Endothelial cell of umbilical vein (primary cell): ENCODE measurements around the gene MVD. TPM values are rescaled to one million over a fixed set of nuclear protein-coding genes. Genes with fewer than 3 reads are reported as not detected.

Source experiments
- BruUV-seq: library from RNA; stranded (reverse); fragments of 400-500 nt; replicated peaks from 2 replicates; lab custom pipeline; 2021; lab: Mats Ljungman, UMichigan
- CTCF ChIA-PET: fragments of 300-600, 350-600 bp; sonication (Branson Sonifier 250); formaldehyde crosslinking; loops from one replicate; lab custom pipeline; 2021; ENCODE audit warnings: antibody characterized with exemption, inconsistent platforms; lab: Charles Lee
- POLR2A ChIA-PET: fragments of 300-600, 350-600 bp; sonication (Branson Sonifier 250); formaldehyde crosslinking; loops from one replicate; lab custom pipeline; 2021; ENCODE audit warnings: antibody characterized with exemption, inconsistent platforms; lab: Charles Lee
- DNase-seq: peaks from one replicate; pipeline ENCODE4 v3.0.0-alpha.2; 2011; ENCODE audit warnings: low read depth, low spot score
- FAIRE-seq: peaks from 2 replicates; lab custom pipeline; 2011; peaks lifted over from hg19 to GRCh38; lab: Jason Lieb, UNC
- H2AFZ ChIP-seq: 2 replicates; pipeline ENCODE4 v1.6.0; 2012; ENCODE audit warnings: low read depth, low read length, control low read depth, inconsistent platforms
- H3K27ac ChIP-seq: 2 replicates; pipeline ENCODE4 v1.5.1; 2011; ENCODE audit warnings: low read depth, mild to moderate bottlenecking, control low read depth, low read length, moderate library complexity; ENCODE audit not compliant: insufficient read depth
- H3K27me3 ChIP-seq, 2 experiments: 2 replicates each; pipeline versions ENCODE4 v1.6.0 to v1.6.1; 2011; ENCODE audit warnings: low read length in 2 of 2, mixed read lengths in 1 of 2; ENCODE audit not compliant: control insufficient read depth in 2 of 2, insufficient read depth in 2 of 2
- H3K36me3 ChIP-seq, 2 experiments: 2 replicates in 1 of 2; 3 replicates in 1 of 2; pipeline ENCODE4 v1.5.1; 2011; ENCODE audit warnings: low read length in 2 of 2, mild to moderate bottlenecking in 1 of 2, moderate library complexity in 1 of 2; ENCODE audit not compliant: control insufficient read depth in 2 of 2, insufficient read depth in 2 of 2; ENCODE audit errors: extremely low read depth in 1 of 2
- H3K4me1 ChIP-seq: 3 replicates; pipeline ENCODE4 v1.5.1; 2011; ENCODE audit warnings: mild to moderate bottlenecking, low read length; ENCODE audit not compliant: control insufficient read depth, insufficient read depth; ENCODE audit errors: extremely low read depth
- H3K4me2 ChIP-seq: 2 replicates; pipeline ENCODE4 v1.6.1; 2011; ENCODE audit warnings: low read length, control low read depth, mixed read lengths; ENCODE audit not compliant: insufficient read depth
- H3K4me3 ChIP-seq, 3 experiments: fragments of 200-600 bp in 1 of 3; sonication (generic), shearing (Covaris generic) in 1 of 3; replicated peaks in 1 of 3; 2 replicates each; pipeline ENCODE4 v1.5.1; 2011 to 2016; ENCODE audit warnings: control low read depth in 3 of 3, low read length in 3 of 3, mild to moderate bottlenecking in 2 of 3, inconsistent platforms in 1 of 3, low read depth in 1 of 3, moderate library complexity in 1 of 3; ENCODE audit not compliant: insufficient read depth in 1 of 3
- H3K79me2 ChIP-seq: 2 replicates; pipeline ENCODE4 v1.6.0; 2012; ENCODE audit warnings: low read length, inconsistent platforms; ENCODE audit not compliant: control insufficient read depth, insufficient read depth
- H3K9ac ChIP-seq: replicated peaks from 2 replicates; pipeline ENCODE3; 2011; ENCODE audit warnings: low read length, control low read depth; ENCODE audit not compliant: insufficient read depth; ENCODE audit errors: extremely low read depth
- H3K9me1 ChIP-seq: replicated peaks from 3 replicates; pipeline ENCODE4 v1.6.0; 2011; ENCODE audit warnings: mild to moderate bottlenecking, low read length; ENCODE audit not compliant: control insufficient read depth, insufficient read depth; ENCODE audit errors: extremely low read depth
- H3K9me3 ChIP-seq: replicated peaks from 2 replicates; pipeline ENCODE4 v1.5.1; 2012; ENCODE audit warnings: low read length, inconsistent platforms; ENCODE audit not compliant: control insufficient read depth, insufficient read depth
- H4K20me1 ChIP-seq: replicated peaks from 2 replicates; pipeline ENCODE3; 2011; ENCODE audit warnings: mild to moderate bottlenecking, low read length; ENCODE audit not compliant: control insufficient read depth, insufficient read depth; ENCODE audit errors: extremely low read depth
- EZH2 ChIP-seq: IDR thresholded peaks from 2 replicates; pipeline ENCODE4 v1.6.1; 2012; ENCODE audit warnings: borderline replicate concordance, low read depth, mild to moderate bottlenecking, moderate library complexity, low read length, inconsistent platforms; ENCODE audit not compliant: severe bottlenecking
- FOS ChIP-seq: IDR thresholded peaks from 2 replicates; pipeline ENCODE4 v1.6.1; 2011; ENCODE audit warnings: mild to moderate bottlenecking, low read length, moderate library complexity, borderline replicate concordance; ENCODE audit not compliant: insufficient read depth
- GATA2 ChIP-seq: IDR thresholded peaks from 2 replicates; pipeline ENCODE4 v1.7.0; 2011; ENCODE audit warnings: low read depth, mild to moderate bottlenecking, moderate library complexity, mixed read lengths, low read length; ENCODE audit not compliant: insufficient read length, insufficient read depth
- JUN ChIP-seq: IDR thresholded peaks from 2 replicates; pipeline ENCODE4 v1.6.1; 2011; ENCODE audit warnings: borderline replicate concordance, low read depth; ENCODE audit not compliant: insufficient read length, insufficient read depth
- MYC ChIP-seq: IDR thresholded peaks from one replicate; pipeline ENCODE4 v1.6.1; 2011; ENCODE audit warnings: mild to moderate bottlenecking, low read depth, low read length
- POLR2A ChIP-seq: IDR thresholded peaks from 2 replicates; pipeline ENCODE4 v1.6.1; 2012; ENCODE audit warnings: low read depth, mild to moderate bottlenecking, control low read depth, low read length
- POLR2AphosphoS5 ChIP-seq: IDR thresholded peaks from 2 replicates; pipeline ENCODE4 v1.6.1; 2012; ENCODE audit warnings: low read depth, mild to moderate bottlenecking, control low read depth, low read length, moderate library complexity; ENCODE audit not compliant: insufficient read depth
- dilution Hi-C: fragments of 300-500 bp; cut with MboI; formaldehyde crosslinking; loops from one replicate; pipeline ENCODE4 v1.15.0; 2019; ENCODE audit warnings: low sequenced_read_pairs; ENCODE audit not compliant: extremely low pct_ligation_motif_present
- intact Hi-C: fragments of 100-400 bp; cut with micrococcal nuclease; formaldehyde crosslinking; loops from one replicate; pipeline ENCODE4 v1.10.0; 2022
- polyA plus RNA-seq, 4 experiments: library from polyadenylated mRNA; depleted of rRNA in 3 of 4; stranded (reverse) in 3 of 4; unstranded in 1 of 4; fragments of >200 nt; gene quantifications; 2 replicates each; pipeline versions ENCODE4 v1.2.1 to v1.2.3, GENCODE V29; 2011 to 2012; ENCODE audit warnings: missing spikeins in 1 of 4
- total RNA-seq: library from RNA; stranded (reverse); gene quantifications from 2 replicates; pipeline ENCODE4 v1.2.3, GENCODE V29; 2021
- TF ChIP-seq, protein P1 (sequence below): IDR thresholded peaks from 2 replicates; pipeline ENCODE4 v1.6.1; 2011; ENCODE audit not compliant: insufficient read depth, insufficient read length
- TF ChIP-seq, protein P2 (sequence below), 2 donors: IDR thresholded peaks; 1 replicate in 1 of 2; 2 replicates in 1 of 2; pipeline ENCODE4 v1.5.1; 2011; ENCODE audit warnings: low read length in 2 of 2, mild to moderate bottlenecking in 2 of 2, moderate library complexity in 2 of 2, control low read depth in 1 of 2, inconsistent platforms in 1 of 2, low read depth in 1 of 2; ENCODE audit not compliant: insufficient read depth in 1 of 2; ENCODE audit errors: extremely low read depth in 1 of 2

The MVD gene
- total and polyA plus RNA-seq, 2 donors (not counting 3 experiments of a cell fraction or from before 2014, with no cell fraction given): 64.4 to 142 TPM

DNA sequence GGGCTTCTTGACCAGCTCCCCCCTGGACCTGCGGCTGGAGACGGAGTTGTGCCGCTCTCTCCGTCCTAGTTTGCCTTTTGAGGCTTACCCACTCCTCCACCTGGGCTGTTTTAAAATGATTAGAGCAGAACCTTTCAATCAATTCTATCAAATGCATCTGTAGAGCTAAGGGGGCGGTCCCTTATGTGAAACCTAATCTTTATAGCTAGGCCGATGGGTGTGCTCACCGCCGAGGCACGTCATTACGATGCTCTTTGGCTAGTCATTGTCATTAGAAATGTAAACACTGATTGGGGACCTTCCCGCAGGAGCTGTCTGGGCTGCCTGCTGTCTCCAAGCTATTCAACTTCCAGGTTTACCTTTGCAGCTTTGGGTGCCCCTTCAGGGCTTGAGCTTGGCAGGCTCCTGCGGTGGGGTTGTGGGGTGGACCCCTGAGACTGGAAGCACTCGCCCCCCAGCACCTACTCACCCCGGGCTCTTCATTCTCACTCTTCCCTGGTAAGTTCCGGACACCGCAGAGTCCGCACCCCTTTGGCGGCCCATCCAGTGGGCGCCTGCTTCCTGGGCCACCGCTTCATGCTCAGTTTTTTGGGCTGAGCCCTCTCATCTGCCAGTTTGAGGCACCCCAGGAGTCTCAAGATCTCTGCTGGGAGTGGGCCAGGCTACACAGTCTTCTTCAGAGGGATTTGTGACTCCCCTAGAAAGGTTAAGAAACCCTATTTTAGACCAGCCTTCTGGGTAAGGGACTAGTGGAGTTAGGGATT lies 45.4 kb downstream of the MVD start:
- Histone ChIP-seq H3K27me3 (no peaks in the 10 kb centered on the region), H3K4me1 (no peaks in the 10 kb centered on the region), H3K79me2 (peaks cover 4% of the 10 kb centered on the region), H4K20me1 (no peaks in the 10 kb centered on the region), H3K27ac (no peak overlapping the region), H3K9me1 (no peaks in the 10 kb centered on the region), H3K9me3 (no peaks in the 10 kb centered on the region), H2AFZ (no peak overlapping the region), H3K9ac (no peak overlapping the region), H3K4me2 (no peak overlapping the region), H3K36me3 (peaks cover 2 to 24% of the 10 kb centered on the region in 2 experiments), H3K4me3 (no peak overlapping the region)
- ChIA-PET CTCF (interaction anchor here (1.1 to 1.3 kb wide), 3 partner anchors 8 to 10 kb away, joined by 3 read pairs; no protein-coding TSS in a partner anchor), POLR2A (no interaction called here)
- intact Hi-C loops (no loop called here), dilution Hi-C loops (no loop called here)
- BruUV-seq: no TSS peak
- DNase-seq: no peak
- no peak for FAIRE-seq
- TF ChIP-seq, protein P1, sequence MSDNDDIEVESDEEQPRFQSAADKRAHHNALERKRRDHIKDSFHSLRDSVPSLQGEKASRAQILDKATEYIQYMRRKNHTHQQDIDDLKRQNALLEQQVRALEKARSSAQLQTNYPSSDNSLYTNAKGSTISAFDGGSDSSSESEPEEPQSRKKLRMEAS: no peak
- TF ChIP-seq FOS: no peak
- TF ChIP-seq POLR2A: no peak
- no peak for TF ChIP-seq GATA2
- no peak for TF ChIP-seq MYC
- TF ChIP-seq EZH2: no peak
- TF ChIP-seq POLR2AphosphoS5: no peak
- no peak for TF ChIP-seq JUN
- TF ChIP-seq, protein P2, sequence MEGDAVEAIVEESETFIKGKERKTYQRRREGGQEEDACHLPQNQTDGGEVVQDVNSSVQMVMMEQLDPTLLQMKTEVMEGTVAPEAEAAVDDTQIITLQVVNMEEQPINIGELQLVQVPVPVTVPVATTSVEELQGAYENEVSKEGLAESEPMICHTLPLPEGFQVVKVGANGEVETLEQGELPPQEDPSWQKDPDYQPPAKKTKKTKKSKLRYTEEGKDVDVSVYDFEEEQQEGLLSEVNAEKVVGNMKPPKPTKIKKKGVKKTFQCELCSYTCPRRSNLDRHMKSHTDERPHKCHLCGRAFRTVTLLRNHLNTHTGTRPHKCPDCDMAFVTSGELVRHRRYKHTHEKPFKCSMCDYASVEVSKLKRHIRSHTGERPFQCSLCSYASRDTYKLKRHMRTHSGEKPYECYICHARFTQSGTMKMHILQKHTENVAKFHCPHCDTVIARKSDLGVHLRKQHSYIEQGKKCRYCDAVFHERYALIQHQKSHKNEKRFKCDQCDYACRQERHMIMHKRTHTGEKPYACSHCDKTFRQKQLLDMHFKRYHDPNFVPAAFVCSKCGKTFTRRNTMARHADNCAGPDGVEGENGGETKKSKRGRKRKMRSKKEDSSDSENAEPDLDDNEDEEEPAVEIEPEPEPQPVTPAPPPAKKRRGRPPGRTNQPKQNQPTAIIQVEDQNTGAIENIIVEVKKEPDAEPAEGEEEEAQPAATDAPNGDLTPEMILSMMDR (IDR thresholded peaks at IDR 0.05; ENCODE audit: extremely low read depth in 1 of 2, insufficient read depth in 1 of 2, low read depth in 1 of 2, low read length in 2 of 2): no peak
